ENCODE data around the gene ZNF512B.
A peak's percentile ranks its signal among the peaks of the same experiment; 100 is the strongest.
"Not testable (repeated sequence)": the region's sequence is repeated elsewhere in the genome, so short reads cannot be mapped to it uniquely, and the experiment has no call there.

The ZNF512B gene

DNA sequence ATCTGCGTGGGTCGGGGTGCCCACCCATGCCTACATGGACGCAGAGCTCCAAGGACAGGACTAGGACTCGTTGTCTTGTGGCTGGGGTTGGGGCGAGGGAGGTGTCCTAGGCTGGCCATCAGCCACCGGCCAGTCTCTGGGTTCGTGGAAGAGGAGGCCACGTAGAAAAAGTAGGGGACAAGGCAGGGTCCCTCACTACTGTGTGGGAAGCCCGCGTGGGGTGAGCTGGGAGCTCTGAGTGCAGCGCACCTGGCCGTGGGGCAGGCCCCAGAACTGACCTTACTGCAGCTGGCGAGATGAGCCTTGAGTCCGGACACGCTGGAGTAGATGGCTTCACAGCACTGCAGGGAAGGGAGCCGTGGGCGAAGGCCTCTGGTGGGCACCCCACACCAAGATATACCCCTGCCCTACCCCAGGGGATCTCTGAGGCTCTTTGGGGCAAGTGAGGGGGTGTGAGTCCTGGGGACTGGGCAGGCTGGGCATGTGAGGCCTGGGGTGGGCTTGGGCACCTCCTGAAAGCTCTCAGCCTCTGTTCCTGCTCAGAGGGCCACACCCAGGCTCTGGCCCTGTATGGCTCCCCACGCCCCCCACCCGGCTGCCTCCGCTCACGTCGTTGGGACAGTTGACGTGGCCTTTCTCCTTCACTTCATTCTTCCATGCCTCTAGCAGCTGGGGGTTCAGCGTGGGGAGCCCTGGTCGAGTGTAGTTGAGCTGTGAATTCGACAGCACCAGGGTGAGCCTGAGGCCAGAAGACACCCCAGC lies 7.9 kb downstream of the ZNF512B start:
- DNase-seq: no peak

DNA sequence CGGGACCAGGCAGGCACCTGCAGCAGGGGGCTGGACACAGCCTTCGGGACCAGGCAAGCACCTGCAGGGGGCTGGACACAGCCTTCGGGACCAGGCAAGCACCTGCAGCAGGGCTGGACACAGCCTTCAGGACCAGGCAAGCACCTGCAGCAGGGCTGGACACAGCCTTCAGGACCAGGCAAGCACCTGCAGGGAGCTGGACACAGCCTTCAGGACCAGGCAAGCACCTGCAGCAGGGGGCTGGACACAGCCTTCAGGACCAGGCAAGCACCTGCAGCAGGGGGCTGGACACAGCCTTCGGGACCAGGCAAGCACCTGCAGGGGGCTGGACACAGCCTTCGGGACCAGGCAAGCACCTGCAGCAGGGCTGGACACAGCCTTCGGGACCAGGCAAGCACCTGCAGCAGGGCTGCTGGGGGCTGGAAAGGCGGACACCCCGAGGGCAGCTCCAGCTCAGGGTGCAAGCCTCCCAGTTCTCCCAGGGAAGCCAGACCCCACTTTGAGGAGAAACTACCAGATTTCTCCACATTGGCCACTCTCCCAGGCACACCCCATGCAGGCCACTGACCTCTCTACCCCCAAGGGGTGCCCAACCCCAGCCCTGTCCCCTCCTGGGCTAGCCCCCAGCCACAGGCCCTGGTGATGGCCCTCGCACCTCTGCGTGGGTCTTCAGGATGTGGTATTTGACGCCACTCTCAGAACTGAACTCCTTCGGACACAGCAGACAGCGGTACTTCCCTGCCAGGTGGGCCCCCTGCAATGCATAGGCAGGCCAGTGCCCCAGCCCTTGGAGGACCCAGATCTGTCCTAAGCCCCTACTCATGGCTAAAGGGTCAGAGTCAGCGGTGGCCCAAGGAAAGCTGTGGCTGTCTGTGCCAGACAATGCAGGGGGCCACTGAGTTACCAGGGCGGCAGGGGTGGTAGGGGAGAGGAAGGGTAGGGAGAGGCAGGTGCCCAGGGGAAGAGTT lies 8.8 kb downstream of the ZNF512B start:
- DNase-seq: not testable (repeated sequence)

- DNase-seq: no peak
Observed at GRCh38 chr20:63959699-63960075, 10.0 kb downstream of the ZNF512B start.

GRCh38 chr20:63958964-63959698 lies 10.6 kb downstream of the ZNF512B start:
- no peak for DNase-seq

DNA sequence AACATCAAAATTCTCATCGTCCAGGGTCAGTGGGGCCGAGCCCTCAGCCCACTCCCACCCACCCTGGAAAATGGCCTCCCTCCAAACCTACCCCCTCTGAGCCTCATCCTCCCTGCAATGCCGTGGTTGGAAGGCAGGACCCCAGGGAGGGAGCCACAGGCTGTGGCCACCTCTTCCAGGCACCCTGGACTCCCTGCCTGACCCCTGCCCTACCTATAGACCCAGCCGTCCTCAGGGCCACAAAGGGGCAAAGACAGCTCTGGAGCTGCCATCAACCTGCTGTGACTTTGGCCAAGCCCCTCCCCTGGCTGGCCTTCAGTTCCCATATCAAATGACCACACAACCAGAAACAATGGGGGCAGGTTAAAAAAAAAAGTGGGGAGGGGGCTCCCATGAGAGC lies 11.3 kb downstream of the ZNF512B start:
- no peak for DNase-seq

GRCh38 chr20:63957690-63958441 lies 11.9 kb downstream of the ZNF512B start:
- peak; percentile 49 to 60 for DNase-seq

DNA sequence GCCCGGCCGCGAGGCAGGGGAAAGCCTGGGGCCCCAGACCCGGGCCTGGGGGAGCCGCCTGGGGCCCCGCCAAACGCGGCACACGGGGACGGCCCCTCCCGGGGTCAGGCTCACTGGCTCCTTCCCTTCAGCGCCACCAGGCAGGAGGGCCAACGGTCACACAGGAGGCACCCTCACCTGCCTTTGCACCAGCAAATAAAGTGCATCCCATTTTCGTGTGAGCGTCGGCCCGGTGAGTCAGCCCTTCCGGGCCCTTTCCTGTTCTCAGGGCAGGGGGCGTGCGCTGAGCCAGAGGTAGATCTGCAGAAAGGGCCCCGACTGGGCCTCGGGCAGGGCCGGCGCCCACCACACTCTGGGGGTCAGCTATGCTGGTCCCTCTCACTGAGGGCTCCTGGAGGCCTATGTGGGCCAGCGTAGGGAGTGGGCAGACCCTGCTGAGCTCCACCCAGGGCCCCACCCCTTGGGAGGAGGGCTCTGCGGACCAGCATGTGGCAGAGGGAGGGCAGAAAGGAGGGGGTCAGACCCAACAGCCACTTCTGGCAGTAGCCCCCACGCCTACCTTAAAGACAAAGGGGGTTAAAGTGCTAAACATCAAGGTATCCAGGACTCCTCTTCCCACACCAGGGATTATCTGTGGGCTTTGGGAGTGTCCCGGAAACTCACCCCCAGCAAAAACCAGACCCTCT lies 12.6 kb downstream of the ZNF512B start:
- peak; percentile 68 to 75 for DNase-seq

- DNase-seq: no peak
Observed at GRCh38 chr20:63956664-63957003, 13.1 kb downstream of the ZNF512B start.

GRCh38 chr20:63955827-63956663 lies 13.7 kb downstream of the ZNF512B start, which contains the start of gene UCKL1:
UCKL1 (minus strand) TSS chr20:63956416; CDS start chr20:63956372, 44 bp downstream.
- peak; percentile 83 to 86 for DNase-seq

GRCh38 chr20:63955281-63955826 lies 14.4 kb downstream of the ZNF512B start:
- DNase-seq: peak in 1 of 2 experiments; percentile 34

- DNase-seq: no peak
Observed at GRCh38 chr20:63953764-63954429, 15.8 kb downstream of the ZNF512B start.

- no peak for DNase-seq
Observed at GRCh38 chr20:63952769-63953168, 17.0 kb downstream of the ZNF512B start.

- no peak for DNase-seq
Observed at GRCh38 chr20:63952210-63952535, 17.6 kb downstream of the ZNF512B start.

- no peak for DNase-seq
Observed at GRCh38 chr20:63951398-63952209, 18.1 kb downstream of the ZNF512B start.

DNA sequence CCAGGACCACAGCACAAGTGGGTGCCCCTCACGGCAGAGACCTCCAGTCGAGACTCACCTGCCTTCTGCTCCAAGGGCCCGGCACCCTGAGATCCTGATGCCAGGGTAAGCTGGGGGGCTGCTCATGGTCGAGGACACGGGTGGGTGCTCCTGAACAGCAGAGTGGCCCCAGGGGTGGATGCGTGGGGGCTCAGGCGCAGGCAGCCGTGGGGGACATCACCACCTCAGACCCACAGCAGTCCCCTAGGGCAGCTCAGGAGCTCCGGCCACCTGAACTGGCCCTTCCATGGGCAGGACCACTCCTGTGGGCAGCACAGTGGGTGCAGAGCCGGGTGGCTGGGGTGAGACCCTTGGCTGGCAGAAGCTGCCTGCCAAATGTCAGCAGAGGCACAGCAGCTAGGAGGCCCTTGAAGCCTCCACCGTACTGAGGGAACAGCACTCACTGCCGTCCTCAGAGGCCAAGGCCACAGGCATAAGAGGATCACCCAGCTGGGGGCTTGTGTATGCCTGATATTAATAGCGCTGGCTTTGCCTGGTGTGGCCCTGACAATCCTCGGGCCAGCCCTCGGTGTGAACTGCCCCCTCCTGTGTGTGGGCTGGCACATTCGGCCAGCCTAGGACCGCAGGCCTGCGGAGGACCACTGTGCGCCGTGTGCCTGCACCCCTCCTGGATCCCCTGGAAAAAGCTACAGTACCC lies 18.9 kb downstream of the ZNF512B start:
- DNase-seq: no peak

- DNase-seq: no peak
Observed at GRCh38 chr20:63947638-63948456, 21.9 kb downstream of the ZNF512B start.

GRCh38 chr20:63946986-63947637 lies 22.6 kb downstream of the ZNF512B start:
- no peak for DNase-seq

Data from activated CD4-positive, alpha-beta T cell treated with anti-CD3 and anti-CD28 coated beads, Interleukin-2, amount 50 U/mL, for 4 hours (primary cell).